Measurements from ENCODE around the gene ST6GALNAC6.
"Not testable (repeated sequence)": the region's sequence is repeated elsewhere in the genome, so short reads cannot be mapped to it uniquely, and the experiment has no call there.

ST6GALNAC6 gene

GRCh38 chr9:127870887-127871286 is 28.5 kb downstream of the ST6GALNAC6 start:
- no peak for DNase-seq

GRCh38 chr9:127870153-127870491 is 29.3 kb downstream of the ST6GALNAC6 start:
- DNase-seq: not testable (repeated sequence)

GRCh38 chr9:127869310-127870152 is 29.9 kb downstream of the ST6GALNAC6 start:
- peak; percentile 87 for DNase-seq

- no peak for DNase-seq
These were observed 31.0 kb downstream of the ST6GALNAC6 start for GRCh38 chr9:127868278-127868902.

GRCh38 chr9:127867356-127868277 is 31.8 kb downstream of the ST6GALNAC6 start:
- no peak for DNase-seq

GRCh38 chr9:127866535-127866934 is 32.9 kb downstream of the ST6GALNAC6 start:
- DNase-seq: no peak

GRCh38 chr9:127865645-127866464 is 33.5 kb downstream of the ST6GALNAC6 start:
- peak; percentile 45 for DNase-seq

GRCh38 chr9:127863191-127863621 is 36.2 kb downstream of the ST6GALNAC6 start:
- no peak for DNase-seq

GRCh38 chr9:127862075-127863011 is 37.1 kb downstream of the ST6GALNAC6 start:
- DNase-seq: peak; percentile 25

GRCh38 chr9:127860779-127861178 is 38.6 kb downstream of the ST6GALNAC6 start:
- no peak for DNase-seq

GRCh38 chr9:127860260-127860659 is 39.1 kb downstream of the ST6GALNAC6 start:
- no peak for DNase-seq

GRCh38 chr9:127858041-127858512 is 41.3 kb downstream of the ST6GALNAC6 start:
- no peak for DNase-seq

GRCh38 chr9:127857278-127857677 is 42.1 kb downstream of the ST6GALNAC6 start:
- no peak for DNase-seq

GRCh38 chr9:127856729-127857116 is 42.7 kb downstream of the ST6GALNAC6 start:
- DNase-seq: no peak

GRCh38 chr9:127856094-127856728 is 43.2 kb downstream of the ST6GALNAC6 start:
- no peak for DNase-seq

- no peak for DNase-seq
These were observed 43.9 kb downstream of the ST6GALNAC6 start for GRCh38 chr9:127855522-127855921.

GRCh38 chr9:127854960-127855359 is 44.4 kb downstream of the ST6GALNAC6 start:
- DNase-seq: no peak

- DNase-seq: peak; percentile 23
These were observed 45.1 kb downstream of the ST6GALNAC6 start, which contains the start of gene ENG for GRCh38 chr9:127854184-127854806. TSS of gene ENG (minus strand) at chr9:127854658. CDS start at chr9:127854355, 303 bp downstream.

- no peak for DNase-seq
These were observed 45.9 kb downstream of the ST6GALNAC6 start for GRCh38 chr9:127853312-127854183.
